HG02943 (cell line): Measurements from ENCODE around the gene FGF22.
"Not testable (repeated sequence)": the region's sequence is repeated elsewhere in the genome, so short reads cannot be mapped to it uniquely, and the experiment has no call there.

Experiments used
- ATAC-seq: cut with Tn5 transposase; IDR thresholded peaks from one replicate; pipeline ENCODE4 v1.9.1; 2021; ENCODE audit warnings: mild to moderate bottlenecking, low read depth, moderate library complexity; ENCODE audit not compliant: unreplicated experiment

FGF22 gene

DNA sequence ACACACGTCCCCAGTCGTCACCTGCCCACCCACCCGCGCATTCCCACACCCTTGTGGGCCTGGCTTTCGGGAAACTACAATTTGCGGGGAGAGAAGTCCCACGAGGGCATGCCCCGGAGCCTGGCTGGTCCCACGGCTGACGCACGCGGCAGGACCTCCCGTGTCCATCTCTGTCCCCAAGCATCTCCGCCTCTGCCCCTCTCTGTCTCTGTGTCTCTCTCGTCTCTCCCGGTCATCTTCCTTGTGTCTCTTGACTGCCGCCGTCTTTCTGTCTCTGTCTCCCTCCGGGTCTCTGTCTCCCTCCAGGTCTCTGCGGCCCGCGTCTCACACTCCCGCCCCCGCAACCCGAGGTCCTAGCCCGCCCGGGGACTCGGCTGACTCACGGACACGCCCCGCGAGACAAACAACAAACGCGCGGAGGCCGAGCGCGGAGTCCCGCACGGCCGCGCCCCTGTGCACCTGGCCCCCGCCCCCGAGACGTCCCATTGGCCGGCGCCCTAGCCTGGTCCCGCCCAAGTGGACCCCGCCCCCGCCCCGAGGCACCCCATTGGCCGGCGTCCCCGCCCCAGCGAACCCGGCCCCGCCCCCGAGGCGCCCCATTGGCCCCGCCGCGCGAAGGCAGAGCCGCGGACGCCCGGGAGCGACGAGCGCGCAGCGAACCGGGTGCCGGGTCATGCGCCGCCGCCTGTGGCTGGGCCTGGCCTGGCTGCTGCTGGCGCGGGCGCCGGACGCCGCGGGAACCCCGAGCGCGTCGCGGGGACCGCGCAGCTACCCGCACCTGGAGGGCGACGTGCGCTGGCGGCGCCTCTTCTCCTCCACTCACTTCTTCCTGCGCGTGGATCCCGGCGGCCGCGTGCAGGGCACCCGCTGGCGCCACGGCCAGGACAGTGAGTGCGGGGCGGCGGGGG, at the start of gene FGF22:
TSS of gene FGF22 (plus strand) at position 627 of the 908 bp plus-strand sequence. CDS start at position 674, 47 bp downstream.
- ATAC-seq = peak; percentile 61

DNA sequence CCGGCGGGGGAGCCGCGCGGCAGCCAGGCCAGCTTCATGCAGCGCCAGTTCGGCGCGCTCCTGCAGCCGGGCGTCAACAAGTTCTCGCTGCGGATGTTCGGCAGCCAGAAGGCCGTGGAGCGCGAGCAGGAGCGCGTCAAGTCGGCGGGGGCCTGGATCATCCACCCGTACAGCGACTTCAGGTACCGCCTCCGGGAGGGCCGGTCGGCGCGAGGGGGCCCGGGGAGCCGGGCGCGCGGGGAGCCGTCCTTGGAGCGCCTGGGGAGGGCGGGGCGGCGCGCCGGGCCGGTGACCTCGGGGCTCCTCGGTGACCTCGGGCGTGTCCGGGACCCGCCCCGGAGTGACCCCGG, 49.3 kb upstream of the FGF22 start:
- no peak for ATAC-seq

DNA sequence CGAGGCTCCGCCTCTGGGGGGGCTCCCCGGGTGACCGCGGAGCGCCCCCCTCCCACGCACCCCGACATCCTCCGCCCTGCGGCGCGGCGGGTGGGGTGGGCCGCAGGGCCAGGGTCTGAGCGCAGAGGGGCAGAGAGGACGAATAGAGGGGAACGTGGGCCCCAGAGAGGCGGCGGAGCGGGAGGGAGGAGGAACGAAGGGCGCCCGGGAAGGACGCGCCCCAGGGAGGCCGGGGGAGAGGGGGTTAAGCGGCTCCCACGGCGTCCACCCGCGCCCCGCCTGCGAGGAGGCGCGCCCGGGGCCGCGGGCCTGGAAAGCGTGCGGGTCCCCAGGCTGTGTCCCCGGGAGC, 49.0 kb upstream of the FGF22 start:
- ATAC-seq = no peak

DNA sequence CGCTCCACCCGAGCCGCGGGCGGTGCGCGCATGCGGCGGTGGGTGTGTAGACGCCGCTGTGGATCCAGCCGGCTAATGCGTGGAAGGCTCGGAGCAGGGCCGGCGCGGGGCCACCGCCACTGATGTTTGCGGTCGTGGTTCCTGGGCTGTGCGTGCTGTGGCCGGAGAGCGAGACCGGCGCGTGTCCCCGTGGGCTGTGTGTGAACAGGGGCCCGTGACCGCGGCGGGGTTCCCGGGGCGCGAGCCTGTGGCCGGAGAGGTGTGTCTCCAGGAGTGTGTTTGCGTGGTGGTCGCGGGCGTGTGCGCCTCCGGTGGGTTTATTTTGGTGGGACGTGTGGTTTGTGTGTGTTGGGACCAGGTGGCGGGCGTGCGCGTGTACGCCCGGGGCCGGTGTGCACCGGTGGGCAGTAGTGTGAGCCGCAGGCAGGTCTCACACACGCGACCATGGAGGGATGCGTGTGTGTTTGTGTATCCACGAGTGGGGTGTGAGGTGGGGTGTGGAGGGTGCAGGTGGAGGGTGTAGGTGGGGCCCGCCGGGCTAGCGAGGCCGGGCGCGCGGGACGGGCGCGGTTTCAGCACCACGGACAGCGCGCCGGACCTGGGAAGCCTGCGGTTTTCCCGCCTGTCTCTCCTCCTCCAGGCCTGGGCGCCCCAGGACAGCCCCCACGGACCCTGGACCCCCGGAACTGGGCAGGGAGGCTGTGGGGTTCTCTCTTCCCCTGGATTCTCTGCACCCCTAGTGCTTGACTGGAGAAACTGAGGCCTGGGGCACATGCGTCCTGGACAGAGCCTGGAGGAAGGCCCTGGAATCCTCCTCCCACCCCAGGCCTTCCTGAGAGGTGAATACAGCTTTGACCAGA, 48.4 kb upstream of the FGF22 start:
- ATAC-seq = no peak

DNA sequence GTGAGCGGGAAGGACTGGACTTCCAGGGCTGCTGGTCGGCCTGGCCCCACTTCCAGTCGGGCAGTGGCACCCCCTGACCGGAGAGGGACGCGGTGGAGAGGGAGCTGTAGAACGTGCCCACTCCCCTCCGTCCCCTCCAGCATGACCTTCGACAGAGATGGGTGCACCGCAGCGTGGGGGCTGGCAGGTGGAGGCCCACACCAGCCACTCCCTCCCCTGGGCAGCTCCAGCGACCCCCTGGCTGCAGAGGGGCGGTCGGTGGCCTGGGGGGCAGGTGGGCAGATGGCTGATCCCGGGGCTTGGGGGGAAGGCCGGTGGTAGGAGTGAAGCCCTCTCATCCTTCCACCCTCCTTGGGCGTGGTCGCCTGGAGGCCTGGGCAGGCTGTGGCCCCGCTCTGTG, 47.6 kb upstream of the FGF22 start:
- ATAC-seq = no peak

DNA sequence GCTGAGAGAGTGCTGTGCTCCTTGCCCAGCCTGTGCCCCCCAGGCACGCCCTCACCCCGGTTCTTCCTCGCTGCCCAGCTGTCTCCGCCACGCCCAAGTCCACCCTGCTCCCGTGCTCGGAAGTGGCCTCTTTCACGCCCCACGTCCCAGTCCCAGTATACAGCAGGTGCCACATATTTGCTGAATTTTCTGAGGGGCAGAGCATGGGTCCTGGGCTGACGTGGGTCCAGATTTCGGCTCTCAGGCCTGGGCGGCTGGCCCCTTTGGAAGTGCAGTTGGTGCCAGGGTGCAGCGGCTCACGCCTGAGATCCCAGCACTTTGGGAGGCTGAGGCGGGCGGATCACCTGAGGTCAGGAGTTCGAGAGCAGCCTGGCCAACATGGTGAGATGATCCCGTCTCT, 46.6 kb upstream of the FGF22 start:
- ATAC-seq = no peak

DNA sequence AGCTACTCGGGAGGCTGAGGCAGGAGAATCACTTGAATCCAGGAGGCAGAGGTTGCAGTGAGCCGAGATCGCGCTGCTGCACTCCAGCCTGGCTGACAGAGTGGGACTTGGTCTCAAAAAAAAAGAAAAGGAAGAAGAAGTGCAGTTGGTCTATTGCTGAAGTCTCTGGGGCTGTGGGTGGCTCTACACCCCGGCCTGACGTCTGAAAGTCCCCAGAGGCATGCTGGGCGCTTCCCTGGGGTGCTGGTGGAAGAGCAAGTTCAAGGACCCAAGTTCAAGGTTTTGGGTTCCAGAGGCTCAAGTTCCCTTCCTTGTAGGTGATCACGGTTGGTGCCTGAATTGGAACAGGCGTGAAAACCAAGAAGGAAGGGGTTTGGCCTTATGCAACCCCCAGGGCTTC, 46.2 kb upstream of the FGF22 start:
- ATAC-seq = no peak

DNA sequence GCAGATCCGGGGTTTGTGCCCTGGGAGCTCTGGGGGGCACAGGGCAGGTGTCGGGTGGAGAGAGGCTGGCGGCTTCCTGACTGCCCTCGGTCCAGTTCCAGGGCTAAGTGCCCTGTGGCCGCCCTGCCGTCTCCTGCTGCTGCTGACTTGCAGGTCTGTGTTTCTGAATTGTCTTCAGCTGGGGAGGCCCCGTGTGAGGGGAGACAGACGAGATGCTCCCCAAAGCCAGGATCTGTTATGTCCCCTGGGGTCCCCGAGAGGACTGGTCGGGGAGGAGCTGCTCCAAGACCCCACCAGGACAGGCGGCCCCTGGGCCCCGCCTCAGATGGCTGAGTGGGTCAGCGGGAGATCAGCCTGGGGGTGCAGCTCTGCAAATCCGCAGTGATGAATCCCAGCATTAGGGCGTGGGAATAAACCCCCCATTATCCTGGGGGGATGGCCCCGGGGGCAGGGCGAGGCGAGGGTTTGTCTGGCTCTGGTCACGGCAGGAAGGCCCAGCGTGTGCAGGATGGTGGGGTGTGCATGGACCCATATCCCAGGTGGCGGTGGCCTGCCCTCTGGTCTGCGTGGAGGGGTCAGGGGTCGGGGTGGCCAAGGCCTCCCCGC, 45.3 kb upstream of the FGF22 start:
- ATAC-seq = no peak

DNA sequence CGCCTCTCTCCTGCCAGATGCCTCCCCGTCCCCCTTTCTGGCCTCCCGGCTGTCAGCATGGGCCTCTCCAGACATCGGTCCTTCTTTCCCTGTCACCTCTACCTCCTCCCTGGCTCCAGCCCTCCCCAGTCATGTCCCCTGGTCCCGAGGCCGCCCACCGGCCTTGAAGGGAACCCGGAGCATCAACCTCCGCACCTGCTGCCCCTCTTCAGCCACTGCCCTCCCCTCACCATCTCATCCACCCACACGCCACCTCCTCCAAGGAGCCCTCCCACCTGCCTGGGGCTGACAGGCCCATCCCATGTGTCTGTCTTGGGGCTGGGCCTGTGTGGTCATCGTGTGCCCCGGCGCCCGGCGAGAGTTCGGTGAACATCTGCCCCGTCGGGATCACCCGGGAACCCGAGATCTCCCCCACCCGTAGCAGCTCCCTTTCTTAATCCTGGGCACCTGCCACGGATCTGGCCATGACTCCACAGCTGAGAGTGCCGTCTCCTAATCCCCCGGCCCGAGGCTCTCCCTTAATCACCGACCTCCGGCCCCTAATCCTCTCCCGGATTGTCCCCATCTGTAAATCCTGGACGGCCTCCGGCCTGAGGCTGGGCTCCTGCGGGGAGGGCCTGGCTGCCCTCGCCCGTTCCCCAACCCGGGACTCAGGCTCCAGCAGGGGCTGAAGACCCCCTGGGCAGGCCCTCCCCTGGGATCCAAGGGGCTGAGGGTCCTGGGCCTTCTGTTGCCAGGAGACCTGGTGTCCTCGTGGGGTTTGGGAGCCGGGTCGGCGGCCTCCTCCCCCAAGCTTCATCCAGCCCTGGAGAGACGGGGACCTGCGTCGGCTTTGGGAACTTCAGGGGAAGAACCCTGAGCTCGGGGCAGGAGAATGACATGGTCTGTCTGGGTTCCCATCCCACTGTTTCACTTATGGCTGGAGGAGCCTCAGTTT, 44.1 kb upstream of the FGF22 start:
- ATAC-seq = no peak

DNA sequence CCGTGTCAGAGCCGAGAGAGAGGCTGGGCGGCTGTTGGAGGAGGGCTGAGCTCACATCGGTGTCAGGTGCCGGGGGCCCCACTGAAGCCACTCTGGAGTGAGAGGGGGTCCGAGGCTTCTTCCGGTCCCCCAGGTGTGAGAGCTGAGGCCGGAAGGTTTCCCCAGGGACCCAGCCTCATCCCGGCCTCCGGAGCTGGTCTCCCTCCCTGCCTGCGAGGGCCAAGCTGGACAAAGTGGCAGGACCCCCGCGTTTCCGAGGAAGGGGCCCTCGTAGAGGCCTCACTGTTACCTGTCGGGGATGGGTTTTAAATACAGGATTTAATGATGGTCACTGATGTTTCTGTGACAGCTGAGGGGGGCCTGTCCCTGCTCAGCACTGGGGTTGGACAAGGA, 43.4 kb upstream of the FGF22 start:
- no peak for ATAC-seq

DNA sequence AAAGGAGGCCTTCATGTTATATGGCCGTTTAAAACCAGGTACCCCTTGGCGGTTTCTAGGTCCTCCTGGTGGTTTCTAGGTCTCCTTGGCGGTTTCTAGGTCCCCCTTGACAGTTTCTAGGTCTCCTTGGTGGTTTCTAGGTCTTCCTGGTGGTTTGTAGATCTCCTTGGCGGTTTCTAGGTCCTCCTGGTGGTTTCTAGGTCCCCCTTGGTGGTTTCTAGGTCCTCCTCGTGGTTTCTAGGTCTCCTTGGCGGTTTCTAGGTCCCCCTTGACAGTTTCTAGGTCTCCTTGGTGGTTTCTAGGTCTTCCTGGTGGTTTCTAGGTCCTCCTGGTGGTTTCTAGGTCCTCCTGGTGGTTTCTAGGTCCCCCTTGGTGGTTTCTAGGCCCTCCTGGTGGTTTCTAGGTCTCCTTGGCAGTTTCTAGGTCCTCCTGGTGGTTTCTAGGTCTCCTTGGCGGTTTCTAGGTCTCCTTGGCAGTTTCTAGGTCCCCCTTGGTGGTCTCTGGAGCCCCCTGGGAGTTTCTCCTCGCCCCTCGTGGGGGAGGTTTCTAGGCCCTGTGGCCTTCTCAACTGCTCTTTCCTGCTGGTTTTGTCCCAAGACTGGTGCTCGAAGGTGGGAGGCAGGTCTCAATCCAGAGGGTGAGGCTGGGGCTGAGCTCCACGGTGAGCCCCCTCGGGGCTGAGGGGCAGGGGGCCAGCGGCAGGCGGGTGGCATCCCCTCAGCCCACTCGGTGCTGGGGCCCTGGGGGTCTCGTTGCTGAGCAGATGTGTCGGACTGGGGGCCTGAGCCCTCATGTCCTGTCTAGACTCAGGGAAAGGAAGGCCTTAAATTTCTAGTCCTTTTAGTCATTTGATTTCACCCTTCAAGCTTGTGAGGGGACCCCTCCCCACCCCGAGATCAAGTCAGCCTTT, 42.0 kb upstream of the FGF22 start:
- ATAC-seq = no peak

DNA sequence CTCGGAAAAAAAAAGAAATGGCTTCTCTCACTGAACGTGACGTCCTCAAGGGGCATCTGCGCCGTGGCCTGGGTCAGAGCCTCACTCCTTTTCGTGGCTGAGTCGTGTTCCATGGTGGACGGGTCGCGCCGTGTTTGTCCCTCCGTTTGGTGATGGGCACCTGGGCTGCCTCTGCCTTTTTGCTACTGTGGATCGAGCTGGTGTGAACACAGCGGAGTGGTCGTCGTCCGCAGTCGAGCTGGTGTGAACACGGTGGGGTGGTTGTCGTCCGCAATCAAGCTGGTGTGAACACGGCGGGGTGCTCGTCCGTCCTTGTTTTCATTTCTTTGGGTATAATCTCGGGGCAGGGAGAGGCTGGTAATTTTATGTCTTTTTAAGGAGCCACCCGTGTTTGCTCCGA, 38.4 kb upstream of the FGF22 start:
- ATAC-seq = no peak

DNA sequence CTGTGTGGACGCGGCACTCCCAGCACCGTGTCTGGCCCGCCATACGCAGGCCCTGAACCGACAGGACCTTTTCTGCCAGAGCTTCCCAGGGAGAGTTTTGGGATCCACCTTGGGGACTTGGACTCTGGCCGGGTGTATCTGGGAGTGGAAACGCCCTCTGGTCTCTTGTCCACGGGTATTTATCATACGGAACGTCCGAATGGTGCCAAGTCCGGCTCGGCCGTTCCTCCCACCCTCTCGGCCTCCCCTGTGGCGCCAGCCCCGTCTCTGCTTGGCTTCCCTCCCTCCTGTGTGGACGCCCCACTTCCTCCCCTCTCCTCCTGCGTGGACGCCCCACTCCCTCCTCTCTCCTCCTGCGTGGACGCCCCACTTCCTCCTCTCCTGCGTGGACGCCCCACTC, 37.9 kb upstream of the FGF22 start:
- no peak for ATAC-seq

DNA sequence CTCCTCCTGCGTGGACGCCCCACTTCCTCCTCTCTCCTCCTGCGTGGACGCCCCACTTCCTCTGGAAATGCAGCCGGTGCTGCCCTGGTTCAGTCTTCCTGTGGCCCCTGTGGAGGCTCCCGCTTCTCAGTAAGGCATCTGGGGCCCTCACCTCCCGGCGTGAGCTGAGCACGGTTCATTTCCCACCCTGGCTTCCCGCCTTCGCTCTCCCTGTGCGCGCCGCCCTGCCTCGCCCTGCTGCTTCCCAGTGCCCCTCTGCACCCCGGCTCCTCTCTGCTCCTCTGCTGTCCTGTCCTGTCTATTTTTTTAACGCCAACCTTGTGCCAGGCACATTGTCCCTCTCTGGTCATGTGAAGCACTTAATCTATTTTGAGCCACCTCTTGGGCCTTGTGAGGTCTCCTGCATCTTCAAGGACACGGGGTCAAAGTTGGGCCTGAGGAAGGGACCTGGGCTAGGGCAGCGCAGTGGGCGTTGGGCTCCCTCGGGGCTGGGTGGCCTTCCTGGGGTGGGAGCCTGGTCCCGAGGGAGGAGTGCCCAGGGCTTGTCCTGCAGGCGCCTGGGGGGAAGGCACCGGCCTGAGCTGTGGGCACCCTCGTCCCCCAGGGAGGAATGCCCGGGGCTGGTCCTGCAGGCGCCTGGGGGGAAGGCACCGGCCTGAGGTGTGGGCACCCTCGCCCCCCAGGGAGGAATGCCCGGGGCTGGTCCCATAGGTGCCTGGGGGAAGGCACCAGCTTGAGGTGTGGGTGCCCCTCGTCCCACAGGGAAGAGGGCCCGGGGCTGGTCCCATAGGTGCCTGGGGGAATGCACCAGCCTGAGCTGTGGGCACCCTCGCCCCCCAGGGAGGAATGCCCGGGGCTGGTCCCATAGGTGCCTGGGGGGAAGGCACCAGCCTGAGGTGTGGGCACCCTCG, 37.0 kb upstream of the FGF22 start:
- ATAC-seq = no peak

DNA sequence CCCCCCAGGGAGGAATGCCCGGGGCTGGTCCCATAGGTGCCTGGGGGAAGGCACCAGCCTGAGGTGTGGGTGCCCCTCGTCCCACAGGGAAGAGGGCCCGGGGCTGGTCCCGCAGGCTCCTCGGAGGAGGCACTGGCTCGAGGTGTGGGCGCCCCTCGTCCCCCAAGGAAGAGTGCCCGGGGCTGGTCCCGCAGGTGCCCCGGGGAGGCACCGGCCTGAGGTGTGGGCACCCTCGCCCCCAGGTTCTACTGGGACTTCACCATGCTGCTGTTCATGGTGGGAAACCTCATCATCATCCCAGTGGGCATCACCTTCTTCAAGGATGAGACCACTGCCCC, 36.4 kb upstream of the FGF22 start:
- not testable (repeated sequence) for ATAC-seq

DNA sequence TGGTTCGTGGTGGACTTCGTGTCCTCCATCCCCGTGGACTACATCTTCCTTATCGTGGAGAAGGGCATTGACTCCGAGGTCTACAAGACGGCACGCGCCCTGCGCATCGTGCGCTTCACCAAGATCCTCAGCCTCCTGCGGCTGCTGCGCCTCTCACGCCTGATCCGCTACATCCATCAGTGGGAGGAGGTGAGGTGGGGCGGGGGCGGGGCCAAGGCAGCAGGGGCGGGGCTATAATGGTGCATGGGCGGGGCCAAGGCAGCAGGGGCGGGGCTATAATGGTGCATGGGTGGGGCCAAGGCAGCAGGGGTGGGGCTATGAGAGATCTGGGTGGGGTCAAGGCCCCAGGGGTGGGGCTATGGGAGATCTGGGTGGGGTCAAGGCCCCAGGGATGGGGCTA, 35.9 kb upstream of the FGF22 start:
- ATAC-seq = not testable (repeated sequence)

DNA sequence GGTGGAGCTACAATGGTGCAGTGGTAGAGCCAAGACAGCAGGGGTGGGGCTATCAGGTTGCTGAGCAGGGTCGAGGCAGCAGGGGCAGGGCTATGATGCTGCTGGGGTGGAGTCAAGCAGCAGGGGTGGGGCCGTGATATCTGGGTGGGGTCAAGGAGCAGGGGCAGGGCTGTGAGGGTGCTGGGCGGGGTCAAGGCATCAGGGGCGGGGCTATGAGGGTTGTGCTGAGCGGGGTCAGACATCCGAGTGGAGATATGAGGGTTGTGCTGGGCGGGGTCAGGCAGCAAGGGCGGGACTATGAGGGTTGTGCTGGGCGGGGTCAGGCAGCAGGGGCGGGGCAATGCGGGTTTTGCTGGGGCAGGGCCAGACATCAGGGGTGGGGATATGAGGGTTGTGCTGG, 35.3 kb upstream of the FGF22 start:
- no peak for ATAC-seq
